ENCODE results near the gene TRAPPC12. TPM values are rescaled to one million over a fixed set of nuclear protein-coding genes. Genes with fewer than 3 reads are reported as not detected.
"Not testable (repeated sequence)": the region's sequence is repeated elsewhere in the genome, so short reads cannot be mapped to it uniquely, and the experiment has no call there.

The TRAPPC12 gene
- total RNA-seq, 4 donors from 2014 or later: 90.2 to 248 (median 157) TPM

DNA sequence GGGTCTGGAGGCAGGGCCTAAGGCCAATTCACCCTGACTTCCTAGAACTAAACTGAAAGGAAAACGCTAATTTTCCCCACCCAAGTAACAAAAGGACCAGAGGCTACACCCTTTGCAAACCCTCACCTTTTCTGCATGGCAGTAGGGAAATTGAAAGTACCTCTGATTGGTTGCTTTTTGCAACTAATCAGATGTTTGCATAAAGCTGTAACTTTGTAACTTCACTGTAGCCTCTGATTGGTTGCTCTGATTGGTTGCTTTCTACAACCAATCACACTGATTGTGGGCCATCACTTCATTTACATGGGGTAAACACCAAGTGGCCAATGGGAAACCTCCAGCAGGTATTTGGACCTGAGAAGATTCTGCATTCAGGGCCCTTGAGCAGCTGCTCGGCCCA lies 22.7 kb upstream of the TRAPPC12 start:
- no peak overlapping the region for H3K4me3 ChIP-seq
- H3K27ac ChIP-seq: no peak overlapping the region
- peaks cover 12% of the 10 kb centered on the region for H3K36me3 ChIP-seq
- H3K9me3 ChIP-seq: no peaks in the 10 kb centered on the region
- no peak for DNase-seq (ENCODE audit: low spot score in 2 of 2)
- TF ChIP-seq EP300 (IDR thresholded peaks at IDR 0.05): no peak
- no peaks in the 10 kb centered on the region for H3K27me3 ChIP-seq
- WGBS: 85% methylated on average over 2 of the region's 2 CpGs
- no peaks in the 10 kb centered on the region for H3K4me1 ChIP-seq

DNA sequence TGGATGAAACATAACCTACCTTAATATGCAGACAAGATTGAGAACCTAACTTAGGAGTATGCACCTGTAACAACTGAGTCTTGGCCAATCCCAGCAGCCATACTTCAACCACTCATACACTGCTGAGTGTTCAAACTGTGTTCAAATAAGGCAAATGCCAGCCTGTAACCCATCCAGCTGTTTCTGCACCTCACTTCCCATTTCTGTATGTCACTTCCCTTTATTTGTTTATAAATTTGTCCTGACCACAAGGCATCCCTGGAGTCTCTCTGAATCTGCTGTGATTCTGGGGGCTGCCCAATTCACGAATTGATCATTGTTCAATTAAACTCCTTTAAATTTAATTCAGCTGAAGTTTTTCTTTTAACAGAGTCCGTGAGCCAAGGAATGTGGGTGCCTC lies 22.0 kb upstream of the TRAPPC12 start:
- WGBS: 90% methylated on average over 2 of the region's 2 CpGs
- not testable (repeated sequence) for H3K4me1 ChIP-seq; H3K4me3 ChIP-seq; H3K27me3 ChIP-seq; DNase-seq (ENCODE audit: low spot score in 2 of 2); H3K9me3 ChIP-seq; H3K27ac ChIP-seq
- peaks cover 11% of the 10 kb centered on the region for H3K36me3 ChIP-seq

DNA sequence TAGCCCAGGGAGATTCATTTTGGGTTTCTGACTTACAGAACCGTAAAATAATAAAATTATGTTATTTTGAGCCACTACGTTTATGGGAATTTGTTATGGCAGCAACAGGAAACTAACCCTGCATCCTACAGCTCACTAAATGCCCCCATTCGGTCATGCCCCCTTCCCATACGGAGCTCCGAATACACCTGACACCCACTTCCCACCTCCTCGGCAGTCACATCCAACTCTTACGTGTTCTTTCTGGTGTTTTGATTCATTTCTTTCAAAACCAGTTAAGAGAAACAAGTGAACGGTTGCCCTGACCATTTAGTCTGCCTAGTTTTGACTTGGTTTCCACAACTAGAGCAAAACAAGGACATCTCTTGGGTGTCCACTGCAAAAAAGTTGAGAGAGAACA lies 21.6 kb upstream of the TRAPPC12 start:
- Histone ChIP-seq H3K9me3 (no peaks in the 10 kb centered on the region), H3K27me3 (no peaks in the 10 kb centered on the region), H3K36me3 (peaks cover 6% of the 10 kb centered on the region), H3K27ac (no peak overlapping the region), H3K4me1 (no peaks in the 10 kb centered on the region), H3K4me3 (no peak overlapping the region)
- TF ChIP-seq POLR2AphosphoS5 (IDR thresholded peaks at IDR 0.05): no peak
- DNase-seq (ENCODE audit: low spot score in 2 of 2): no peak
- 92% methylated on average over 8 of the region's 8 CpGs for WGBS

DNA sequence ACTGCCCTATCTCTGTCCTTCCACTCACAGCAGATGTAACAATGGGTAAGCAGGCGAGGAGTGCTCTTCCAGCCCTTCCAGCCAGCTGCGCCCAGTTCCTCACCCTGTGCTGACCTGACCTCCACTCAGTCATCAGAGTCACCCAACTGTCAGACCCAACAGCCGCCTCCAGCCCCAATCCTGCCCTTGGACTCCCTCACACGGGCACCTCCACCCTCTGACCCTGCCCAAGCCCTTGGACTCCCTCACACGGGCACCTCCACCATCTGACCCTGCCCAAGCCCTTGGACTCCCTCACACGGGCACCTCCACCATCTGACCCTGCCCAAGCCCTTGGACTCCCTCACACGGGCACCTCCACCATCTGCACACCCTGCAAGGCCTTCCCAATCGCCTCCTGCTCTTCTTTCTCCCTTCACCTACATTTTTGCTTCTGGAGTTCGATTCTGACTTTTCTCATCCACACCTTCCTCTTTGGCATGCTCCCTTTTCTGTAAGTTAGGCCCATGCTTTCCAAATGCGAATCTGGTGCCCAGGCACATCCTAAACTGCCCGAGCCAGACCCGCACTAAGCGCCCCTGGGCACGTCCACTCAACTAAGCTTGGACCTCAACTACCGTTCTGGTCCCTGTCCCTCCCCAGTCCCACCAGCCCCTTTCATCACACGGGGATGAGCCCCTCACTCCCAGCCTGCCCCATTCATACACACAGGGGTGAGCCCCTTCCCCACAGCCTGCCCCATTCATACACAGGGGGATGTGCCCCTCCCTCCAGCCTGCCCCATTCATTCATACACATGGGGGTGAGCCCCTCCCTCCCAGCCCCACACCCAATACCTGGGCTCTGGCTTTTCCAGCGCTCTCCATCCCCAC lies 17.7 kb upstream of the TRAPPC12 start:
- Histone ChIP-seq H3K9me3 (no peaks in the 10 kb centered on the region), H3K27ac (no peak overlapping the region), H3K27me3 (no peaks in the 10 kb centered on the region), H3K36me3 (no peaks in the 10 kb centered on the region), H3K4me1 (no peaks in the 10 kb centered on the region), H3K4me3 (no peak overlapping the region)
- WGBS: 94% methylated on average over 17 of the region's 17 CpGs
- DNase-seq (ENCODE audit: low spot score in 2 of 2): no peak
- TF ChIP-seq POLR2A (IDR thresholded peaks at IDR 0.05) (no peak), POLR2AphosphoS5 (IDR thresholded peaks at IDR 0.05) (no peak), EP300 (IDR thresholded peaks at IDR 0.05) (no peak)
- TF ChIP-seq, protein P1, sequence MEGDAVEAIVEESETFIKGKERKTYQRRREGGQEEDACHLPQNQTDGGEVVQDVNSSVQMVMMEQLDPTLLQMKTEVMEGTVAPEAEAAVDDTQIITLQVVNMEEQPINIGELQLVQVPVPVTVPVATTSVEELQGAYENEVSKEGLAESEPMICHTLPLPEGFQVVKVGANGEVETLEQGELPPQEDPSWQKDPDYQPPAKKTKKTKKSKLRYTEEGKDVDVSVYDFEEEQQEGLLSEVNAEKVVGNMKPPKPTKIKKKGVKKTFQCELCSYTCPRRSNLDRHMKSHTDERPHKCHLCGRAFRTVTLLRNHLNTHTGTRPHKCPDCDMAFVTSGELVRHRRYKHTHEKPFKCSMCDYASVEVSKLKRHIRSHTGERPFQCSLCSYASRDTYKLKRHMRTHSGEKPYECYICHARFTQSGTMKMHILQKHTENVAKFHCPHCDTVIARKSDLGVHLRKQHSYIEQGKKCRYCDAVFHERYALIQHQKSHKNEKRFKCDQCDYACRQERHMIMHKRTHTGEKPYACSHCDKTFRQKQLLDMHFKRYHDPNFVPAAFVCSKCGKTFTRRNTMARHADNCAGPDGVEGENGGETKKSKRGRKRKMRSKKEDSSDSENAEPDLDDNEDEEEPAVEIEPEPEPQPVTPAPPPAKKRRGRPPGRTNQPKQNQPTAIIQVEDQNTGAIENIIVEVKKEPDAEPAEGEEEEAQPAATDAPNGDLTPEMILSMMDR (IDR thresholded peaks at IDR 0.05): no peak

DNA sequence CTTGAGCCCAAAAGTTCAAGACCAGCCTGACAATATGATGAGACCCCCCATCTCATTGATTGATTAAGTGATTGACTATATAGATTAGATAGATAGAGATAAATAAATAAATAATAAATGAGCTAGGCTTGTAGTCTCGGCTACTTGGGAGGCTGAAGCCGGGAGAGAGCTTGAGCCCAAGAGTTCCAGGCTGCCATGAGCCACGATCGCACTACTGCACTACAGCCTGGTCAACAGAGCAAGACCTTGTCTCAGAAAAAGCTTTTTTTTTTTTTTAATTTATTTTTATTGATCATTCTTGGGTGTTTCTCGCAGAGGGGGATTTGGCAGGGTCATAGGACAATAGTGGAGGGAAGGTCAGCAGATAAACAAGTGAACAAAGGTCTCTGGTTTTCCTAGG lies 14.3 kb upstream of the TRAPPC12 start:
- Histone ChIP-seq H3K9me3 (no peaks in the 10 kb centered on the region), H3K27ac (no peak overlapping the region), H3K27me3 (no peaks in the 10 kb centered on the region), H3K4me3 (no peak overlapping the region), H3K36me3 (no peaks in the 10 kb centered on the region), H3K4me1 (no peaks in the 10 kb centered on the region)
- 93% methylated on average over 5 of the region's 5 CpGs for WGBS
- DNase-seq (ENCODE audit: low spot score in 2 of 2): no peak
- TF ChIP-seq EP300 (IDR thresholded peaks at IDR 0.05) (no peak), POLR2A (IDR thresholded peaks at IDR 0.05) (no peak), POLR2AphosphoS5 (IDR thresholded peaks at IDR 0.05) (no peak)
- TF ChIP-seq, protein P1 (IDR thresholded peaks at IDR 0.05): no peak

DNA sequence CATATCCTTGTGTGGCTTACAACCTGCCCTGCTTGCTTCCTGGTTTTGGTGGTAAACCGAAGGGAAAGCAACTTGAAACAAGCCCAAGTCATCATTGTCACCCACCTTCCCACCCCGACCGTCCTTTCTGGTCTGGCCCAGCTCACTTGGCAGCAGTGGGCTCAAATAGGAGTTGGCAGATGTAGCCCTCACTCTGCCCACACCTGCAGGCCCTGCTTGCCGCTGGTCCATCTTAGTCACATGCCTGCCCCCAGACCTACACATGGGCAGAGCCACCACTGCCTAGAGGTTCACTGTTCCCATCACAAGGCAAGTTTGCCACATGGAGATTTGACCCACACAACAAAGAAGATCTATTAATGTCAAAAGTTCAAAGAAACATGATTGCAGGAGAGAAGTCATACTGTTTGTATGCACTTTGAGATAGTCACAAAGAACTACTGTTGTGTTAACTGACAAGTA lies 11.2 kb upstream of the TRAPPC12 start:
- 94% methylated on average over 4 of the region's 4 CpGs for WGBS
- TF ChIP-seq EP300 (IDR thresholded peaks at IDR 0.05) (no peak), POLR2AphosphoS5 (IDR thresholded peaks at IDR 0.05) (no peak), POLR2A (IDR thresholded peaks at IDR 0.05) (no peak)
- TF ChIP-seq, protein P1 (IDR thresholded peaks at IDR 0.05): no peak
- Histone ChIP-seq H3K9me3 (no peaks in the 10 kb centered on the region), H3K36me3 (no peaks in the 10 kb centered on the region), H3K27me3 (no peaks in the 10 kb centered on the region), H3K4me3 (no peak overlapping the region), H3K27ac (no peak overlapping the region), H3K4me1 (no peaks in the 10 kb centered on the region)
- DNase-seq (ENCODE audit: low spot score in 2 of 2): no peak

DNA sequence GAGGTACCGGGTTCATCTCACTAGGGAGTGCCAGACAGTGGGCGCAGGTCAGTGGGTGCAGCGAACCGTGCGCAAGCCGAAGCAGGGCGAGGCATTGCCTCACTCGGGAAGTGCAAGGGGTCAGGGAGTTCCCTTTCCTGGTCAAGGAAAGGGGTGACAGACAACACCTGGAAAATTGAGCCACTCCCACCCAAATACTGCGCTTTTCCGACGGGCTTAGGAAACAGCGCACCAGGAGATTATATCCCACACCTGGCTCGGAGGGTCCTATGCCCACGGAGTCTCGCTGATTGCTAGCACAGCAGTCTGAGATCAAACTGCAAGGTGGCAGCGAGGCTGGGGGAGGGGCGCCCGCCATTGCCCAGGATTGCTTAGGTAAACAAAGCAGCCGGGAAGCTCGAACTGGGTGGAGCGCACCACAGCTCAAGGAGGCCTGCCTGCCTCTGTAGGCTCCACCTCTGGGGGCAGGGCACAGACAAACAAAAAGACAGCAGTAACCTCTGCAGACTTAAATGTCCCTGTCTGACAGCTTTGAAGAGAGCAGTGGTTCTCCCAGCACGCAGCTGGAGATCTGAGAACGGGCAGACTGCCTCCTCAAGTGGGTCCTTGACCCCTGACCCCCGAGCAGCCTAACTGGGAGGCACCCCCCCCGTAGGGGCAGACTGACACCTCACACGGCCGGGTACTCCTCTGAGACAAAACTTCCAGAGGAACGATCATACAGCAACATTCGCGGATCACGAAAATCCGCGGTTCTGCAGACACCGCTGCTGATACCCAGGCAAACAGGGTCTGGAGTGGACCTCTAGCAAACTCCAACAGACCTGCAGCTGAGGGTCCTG lies 9.9 kb upstream of the TRAPPC12 start:
- H3K4me1 ChIP-seq; H3K27me3 ChIP-seq; H3K4me3 ChIP-seq; H3K36me3 ChIP-seq; H3K27ac ChIP-seq; DNase-seq (ENCODE audit: low spot score in 2 of 2); H3K9me3 ChIP-seq: not testable (repeated sequence)
- WGBS: 92% methylated on average over 26 of the region's 34 CpGs
